ENCODE data around the gene DDA1. TPM values are rescaled to one million over a fixed set of nuclear protein-coding genes. Genes with fewer than 3 reads are reported as not detected.
"Not testable (repeated sequence)": the region's sequence is repeated elsewhere in the genome, so short reads cannot be mapped to it uniquely, and the experiment has no call there.

DDA1 gene
- 89.1 and 104 TPM in 2 replicates for total RNA-seq (2014; rRNA removed; shearing (Covaris generic))

DNA sequence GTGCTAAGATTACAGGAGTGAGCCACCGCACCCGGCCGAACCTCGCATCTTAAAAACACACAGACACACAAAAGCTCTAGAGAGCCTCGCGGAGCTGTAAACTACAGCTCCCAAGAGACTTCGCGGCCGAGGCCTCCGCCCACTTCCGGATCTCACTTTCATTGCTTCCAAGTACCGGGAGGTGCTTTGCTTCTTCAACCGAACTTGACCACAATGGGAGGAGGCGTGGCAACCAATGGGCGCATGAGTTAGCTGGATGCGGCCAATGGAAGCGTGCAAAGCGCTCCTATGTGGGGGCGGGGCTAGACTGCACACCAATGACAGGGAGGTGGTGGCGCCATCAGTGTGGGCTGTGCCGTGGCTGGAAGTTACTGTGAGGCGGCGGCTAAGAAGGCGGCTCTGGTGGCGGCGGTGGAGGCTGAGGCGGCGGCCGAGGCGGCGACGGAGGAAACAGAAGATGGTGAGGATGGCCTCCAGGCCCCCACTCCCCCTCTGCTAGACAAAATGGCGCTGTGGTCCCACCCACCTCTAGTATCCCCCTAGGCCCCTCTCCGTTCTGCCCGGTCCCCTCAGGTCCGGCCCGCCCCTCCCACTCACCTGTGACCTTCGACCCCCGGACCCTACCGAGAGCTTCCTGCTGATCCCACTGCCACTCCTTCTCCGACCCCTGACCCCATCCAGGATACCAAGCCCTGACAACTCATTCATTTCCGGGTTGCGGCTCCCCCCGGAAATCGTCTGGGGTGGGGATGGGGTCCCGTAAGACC is at the start of gene DDA1:
TSS of gene DDA1 (plus strand) at position 366 of the 767 bp plus-strand sequence. CDS start at position 458, 92 bp downstream.
- peak; percentile 100 for DNase-seq (ENCODE audit: low spot score)

DNA sequence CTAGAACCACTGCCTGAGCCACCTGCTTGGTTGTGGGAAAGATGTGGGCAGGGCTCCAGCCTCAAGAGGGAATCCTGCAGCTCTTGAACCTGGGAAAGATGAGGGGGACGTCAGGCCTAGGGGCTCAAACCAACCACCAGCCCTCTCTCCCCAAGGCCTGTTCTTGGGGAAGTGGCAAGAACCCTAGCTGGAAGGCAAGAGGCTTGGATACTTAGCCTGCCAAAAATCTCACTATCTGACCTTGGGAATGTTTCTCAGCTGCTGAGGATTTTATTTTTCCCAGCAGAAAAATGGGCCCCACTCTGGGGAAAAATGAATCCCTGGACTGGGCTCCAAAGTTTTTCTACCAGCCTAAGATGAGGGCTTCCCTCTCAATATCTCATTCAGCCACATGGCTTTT is 49.4 kb upstream of the DDA1 start:
- no peak for DNase-seq (ENCODE audit: low spot score)

DNA sequence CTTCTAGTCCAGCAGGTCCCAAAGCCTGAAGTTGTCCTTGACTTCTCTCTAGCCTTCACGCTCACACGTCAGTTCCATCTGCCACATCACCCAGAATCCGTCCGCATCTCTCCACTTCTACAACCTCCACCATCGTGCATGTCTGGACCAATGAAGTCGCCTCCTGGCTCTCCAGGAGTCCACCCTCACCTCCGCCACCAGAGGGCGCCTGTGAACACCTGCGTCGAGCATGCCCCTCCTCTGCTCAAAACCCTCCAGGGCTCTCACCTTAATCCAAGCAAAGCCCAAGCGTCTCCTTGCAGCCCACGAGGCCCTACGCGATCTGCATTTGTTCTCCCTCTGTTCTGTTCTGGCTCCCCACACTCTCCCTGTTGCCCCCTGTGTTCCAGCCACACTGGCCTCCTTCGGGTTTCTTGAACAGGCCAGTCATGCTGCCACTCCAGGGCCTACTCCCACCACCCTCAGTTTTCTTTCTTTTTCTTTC is 48.5 kb upstream of the DDA1 start:
- peak; percentile 75 for DNase-seq (ENCODE audit: low spot score)

DNA sequence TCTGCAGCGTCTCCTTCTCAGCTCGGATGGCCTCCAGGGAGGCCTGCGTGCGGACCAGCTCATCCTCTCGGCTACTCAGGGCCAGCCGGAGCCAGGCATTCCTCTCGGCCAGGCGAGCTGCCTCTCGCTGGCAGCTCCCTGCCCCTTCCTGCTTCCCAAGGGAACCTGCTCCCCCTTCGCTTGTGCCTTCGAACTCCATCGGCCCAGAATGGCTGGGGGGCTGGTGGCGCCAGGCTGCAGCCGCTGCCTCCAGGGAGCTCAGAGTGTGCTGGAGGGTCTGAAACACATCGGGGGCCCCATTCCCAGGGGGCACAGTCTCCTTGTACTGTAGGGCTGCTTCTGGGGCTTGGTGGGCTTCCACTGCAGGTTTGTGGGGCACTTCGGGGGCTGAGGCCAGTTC is 46.8 kb upstream of the DDA1 start:
- no peak for DNase-seq (ENCODE audit: low spot score)

DNA sequence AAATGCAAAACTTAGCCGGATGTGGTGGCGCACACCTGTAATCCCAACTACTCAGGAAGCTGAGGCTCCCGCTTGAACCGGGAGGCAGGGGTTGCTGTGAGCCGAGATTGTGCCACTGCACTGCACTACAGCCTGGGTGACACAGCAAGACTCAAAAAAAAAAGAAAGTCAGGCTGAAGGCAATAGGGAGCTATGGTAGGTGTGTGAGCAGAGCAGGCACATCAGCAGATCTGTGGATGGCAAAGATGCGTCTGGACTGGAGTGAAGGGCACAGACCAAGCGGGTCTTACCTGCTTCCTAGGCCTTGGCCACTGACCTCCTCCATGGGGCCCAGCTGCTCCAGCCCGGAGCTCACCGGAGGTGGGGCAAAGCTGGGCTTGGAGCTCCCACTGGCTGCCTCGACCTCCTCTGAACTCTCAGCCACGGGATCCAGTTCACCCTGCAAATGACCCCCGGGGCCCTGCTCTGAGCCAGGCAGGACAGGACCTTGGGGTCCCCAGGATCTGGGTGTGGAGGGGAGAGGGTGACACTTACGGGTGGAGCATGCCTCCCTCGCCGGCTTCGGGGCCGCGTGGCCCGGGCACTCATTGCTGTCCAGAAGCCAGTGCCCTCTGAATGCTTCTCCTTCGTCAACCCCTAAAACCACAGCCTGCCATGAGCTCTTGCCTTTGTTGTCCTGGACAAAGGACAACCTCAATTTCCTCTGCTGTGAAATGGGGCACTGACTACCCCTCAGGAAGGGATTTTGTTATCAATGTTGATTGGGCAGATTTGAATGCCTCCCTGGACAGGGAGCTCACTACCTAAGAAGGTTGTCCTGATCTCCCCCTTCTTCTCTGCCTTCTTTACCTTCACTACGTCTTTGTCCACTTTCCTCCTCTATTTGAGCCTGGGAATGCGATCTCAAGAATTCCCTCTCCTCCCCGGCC is 45.4 kb upstream of the DDA1 start:
- DNase-seq (ENCODE audit: low spot score): no peak

DNA sequence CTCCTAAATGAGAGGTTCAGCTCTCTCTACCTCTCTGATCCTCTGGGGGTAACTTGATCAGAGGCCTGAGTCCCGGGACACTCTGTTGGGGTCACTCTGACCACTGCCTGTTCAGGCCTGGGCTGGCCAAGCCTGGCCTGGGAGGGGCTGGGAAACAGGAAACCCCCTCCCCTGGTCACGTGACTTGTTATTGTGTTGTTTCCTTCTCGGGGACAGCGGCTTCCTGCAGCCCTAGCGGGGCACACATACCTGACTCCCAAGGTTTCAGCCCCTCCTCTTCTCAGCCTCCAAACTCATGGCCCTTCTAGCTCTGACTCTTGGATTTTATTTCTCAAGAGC is 44.8 kb upstream of the DDA1 start, which contains the start of gene USHBP1:
TSS of gene USHBP1 (minus strand) at position 105 of the 339 bp plus-strand sequence. CDS start 446 bp downstream, outside the sequence.
- no peak for DNase-seq (ENCODE audit: low spot score)

DNA sequence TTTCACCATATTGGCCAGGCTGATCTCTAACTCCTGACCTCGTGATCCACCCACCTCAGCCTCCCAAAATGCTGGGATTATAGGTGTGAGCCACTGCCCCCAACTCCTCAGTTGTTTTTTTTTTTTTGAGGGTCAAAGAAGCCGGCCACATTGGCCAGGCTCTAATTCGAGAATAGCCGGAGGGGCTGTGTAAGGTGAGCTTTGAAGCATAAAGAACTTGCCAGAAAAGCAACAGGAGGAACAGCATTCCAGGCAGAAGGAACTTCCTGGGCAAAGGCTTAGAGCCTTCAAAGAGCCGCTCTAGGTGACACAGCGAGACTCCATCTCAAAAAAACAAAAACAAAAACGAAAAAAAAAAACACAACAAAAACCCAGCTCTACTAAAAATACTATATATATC is 43.3 kb upstream of the DDA1 start:
- no peak for DNase-seq (ENCODE audit: low spot score)

DNA sequence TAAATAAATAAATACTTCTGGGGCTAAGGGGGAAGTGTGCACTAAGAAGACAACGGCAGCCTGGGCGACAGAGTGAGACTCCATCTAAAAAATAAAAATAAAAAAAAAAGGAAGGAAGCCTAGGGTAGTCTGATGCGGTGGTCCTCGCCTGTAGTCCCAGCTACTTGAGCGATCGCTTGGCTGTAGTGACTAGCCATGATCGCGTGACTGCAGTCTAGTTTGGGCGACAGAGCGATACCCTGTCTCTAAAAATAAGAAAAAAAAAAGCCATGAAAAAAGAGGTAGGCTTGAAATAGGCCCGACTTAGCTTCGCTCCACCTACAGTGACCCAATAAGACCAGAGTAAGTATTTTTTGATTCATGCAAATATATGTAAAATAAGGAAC is 42.8 kb upstream of the DDA1 start:
- no peak for DNase-seq (ENCODE audit: low spot score)

DNA sequence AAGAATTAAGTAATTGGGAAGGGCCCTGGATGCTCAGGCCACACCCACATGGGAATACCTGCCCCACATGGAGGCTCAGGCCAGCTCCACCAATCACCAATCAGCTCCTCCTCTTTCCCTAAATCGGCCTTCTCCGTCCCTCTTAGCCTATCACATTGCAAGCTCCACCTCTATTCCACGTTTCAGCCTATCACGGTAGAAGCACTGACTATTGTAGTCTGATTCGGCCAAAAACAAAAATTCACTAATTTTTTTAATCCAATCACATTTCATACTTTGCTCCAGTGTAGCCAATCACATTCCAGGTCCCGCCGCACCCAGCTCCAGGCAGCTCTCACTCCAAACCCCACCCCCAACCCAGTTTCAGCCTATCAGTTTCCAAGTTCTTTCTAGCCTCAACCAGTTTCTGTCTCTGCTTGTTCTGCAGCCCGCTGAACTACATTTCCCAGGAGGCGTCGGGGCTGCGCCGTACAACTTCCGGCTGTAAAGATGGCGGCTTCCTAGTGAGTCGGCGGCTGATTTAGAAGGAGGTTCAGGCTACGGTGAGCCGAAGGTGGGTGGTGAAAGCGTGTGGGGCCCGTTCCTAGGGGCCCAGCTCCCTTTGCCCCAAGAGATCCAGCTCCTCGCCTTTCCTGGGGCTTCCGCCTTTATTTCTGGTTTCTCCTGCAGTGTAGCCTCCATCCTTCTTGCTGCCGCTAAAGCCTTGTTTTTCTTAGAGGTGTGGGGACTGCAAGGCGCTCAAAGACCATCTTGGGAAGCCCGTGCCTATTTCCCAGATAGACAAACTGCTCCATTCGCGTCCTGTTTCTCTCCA is 42.2 kb upstream of the DDA1 start, which contains the start of gene BABAM1:
TSS of gene BABAM1 (plus strand) at position 469 of the 814 bp plus-strand sequence. CDS start 1,364 bp downstream, outside the sequence.
- peak; percentile 99 for DNase-seq (ENCODE audit: low spot score)

DNA sequence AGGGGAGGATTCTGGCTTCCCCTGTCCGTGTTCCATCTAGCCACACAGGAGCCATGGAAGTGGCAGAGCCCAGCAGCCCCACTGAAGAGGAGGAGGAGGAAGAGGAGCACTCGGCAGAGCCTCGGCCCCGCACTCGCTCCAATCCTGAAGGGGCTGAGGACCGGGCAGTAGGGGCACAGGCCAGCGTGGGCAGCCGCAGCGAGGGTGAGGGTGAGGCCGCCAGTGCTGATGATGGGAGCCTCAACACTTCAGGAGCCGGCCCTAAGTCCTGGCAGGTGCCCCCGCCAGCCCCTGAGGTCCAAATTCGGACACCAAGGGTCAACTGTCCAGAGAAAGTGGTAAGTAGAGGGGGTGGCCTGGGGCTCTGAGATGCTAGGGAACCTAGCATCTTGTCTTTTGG is 40.6 kb upstream of the DDA1 start:
- DNase-seq (ENCODE audit: low spot score): no peak

DNA sequence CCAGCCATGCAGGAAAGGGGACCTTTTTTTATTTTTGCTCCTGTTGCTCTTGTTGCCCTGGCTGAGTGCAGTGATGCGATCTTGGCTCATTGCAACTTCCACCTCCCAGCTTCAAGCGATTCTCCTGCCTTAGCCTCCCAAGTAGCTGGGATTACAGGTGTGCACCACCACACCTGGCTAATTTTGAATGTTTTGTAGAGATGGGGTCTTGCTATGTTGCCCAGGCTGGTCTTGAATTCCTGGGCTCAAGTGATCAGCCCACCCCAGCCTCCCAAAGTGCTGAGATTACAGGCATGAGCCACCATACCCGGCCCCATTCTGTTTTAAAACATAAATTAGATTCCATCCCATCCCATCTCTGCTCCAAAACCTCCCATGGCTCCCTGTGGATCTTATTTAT is 34.5 kb upstream of the DDA1 start:
- DNase-seq (ENCODE audit: low spot score): not testable (repeated sequence)

DNA sequence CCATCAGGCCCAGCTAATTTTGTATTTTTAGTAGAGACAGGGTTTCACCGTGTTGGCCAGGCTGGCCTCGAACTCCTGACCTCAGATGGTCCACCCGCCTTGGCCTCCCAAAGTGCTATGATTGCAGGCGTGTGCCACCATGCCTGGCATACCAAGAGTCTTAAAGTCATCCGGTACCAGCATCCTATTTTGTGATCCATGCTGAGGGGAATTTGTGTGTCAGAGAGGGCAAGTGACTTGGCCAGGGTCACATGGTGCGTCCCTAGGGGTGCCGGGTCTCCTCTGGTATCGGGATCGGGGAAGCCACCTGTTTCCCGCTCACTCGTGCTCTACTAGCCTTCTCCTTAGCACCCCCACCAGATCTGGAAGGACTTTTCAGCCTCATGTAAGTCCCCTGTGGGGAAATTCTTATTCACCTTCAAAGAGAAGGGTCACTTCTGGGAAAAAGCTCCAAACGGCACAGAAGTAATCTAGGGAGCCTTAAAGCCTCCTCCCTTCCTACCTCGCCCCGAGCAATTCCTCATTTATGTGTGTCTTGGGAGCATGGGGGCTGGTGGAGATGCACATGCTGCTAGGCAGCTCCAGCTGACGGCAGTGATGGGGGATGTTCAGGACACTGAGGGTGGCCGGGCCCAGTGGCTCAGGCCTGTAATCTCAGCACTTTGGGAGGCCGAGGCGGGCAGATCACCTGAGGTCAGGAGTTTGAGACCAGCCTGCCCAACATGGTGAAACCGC is 33.8 kb upstream of the DDA1 start:
- DNase-seq (ENCODE audit: low spot score): no peak

DNA sequence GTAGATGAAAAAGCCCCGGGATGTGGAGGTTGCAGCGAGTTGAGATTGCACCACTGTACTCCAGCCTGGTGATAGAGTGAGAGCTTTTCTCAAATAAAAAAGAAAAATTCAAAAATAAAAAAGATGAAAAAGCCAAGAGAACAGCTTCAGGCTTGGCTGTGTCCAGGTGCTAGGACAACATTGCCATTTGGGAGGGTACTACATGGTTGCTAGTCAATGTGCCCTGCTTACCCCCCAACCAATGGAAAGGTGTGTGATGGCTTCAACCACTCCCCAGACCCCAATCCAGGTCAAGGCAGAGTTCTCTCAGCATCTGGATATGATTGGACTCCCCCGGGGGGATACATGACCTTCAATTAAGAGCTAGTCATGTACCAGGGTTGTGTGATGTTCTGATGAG is 29.9 kb upstream of the DDA1 start:
- no peak for DNase-seq (ENCODE audit: low spot score)

DNA sequence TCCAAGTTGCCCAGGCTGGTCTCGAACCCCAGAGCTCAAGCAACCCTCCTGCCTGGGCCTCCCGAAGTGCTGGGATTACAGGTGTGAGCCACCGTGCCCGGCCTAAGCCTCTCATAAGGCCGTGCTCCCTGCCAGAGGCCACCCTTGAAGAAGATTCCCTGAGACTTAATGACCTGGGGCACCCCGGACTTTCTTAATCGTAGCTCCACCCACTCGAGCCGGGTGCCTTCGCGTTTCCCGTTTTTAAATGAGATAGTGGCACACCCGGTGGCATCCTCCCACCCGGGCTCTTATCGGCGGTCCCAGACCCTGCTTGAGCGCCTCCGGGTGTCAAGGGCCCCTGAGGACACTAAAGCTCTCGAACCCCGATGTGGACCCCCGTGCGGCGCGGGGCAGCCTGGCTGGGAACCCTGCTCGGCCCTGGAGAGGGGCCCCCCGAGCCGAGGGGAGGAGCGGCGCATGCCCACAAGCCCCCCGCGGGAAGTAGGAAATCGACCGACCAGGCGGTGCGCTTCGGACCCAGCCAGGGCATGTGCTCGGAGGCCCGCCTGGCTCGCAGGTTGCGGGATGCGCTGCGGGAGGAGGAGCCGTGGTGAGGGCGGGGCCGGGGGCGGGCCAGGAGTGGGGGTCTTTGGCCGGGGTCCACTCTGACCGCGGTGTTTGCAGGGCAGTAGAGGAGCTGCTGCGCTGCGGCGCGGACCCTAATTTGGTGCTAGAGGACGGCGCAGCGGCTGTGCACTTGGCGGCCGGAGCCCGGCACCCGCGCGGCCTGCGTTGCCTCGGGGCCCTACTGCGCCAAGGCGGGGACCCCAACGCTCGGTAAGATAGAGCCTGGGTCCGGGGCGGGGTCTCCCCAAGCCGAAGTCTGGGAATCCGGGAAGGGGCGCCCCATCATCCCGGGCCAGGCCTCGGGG is 27.7 kb upstream of the DDA1 start, which contains the start of gene ANKLE1:
TSS of gene ANKLE1 (plus strand) at position 511 of the 914 bp plus-strand sequence. CDS start at position 531, 20 bp downstream.
- DNase-seq (ENCODE audit: low spot score): no peak

DNA sequence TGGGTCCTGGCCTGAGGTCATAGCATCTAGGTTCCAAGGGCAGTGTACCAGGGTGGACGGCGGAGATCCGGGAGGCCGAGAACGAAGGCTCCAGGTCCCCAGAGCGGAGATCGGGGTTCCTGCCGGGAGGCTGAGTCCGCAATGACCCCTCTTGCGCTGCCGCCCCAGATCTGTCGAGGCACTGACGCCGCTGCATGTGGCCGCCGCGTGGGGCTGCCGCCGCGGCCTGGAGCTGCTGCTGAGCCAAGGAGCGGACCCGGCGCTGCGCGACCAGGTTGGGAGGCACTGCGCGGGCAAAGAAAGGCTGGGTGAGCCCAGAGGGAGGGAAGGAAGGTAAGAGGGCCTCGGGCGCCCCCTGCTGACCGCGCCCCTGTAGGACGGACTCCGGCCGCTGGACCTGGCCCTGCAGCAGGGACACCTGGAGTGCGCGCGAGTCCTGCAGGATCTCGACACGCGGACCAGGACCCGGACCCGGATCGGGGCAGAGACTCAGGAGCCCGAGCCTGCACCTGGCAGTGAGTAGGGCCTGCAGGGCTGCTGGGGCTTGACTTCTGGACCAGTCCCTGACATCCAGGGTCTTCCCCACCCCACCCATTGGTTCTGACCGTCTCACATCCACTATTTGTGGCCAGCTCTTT is 26.8 kb upstream of the DDA1 start:
- peak; percentile 80 for DNase-seq (ENCODE audit: low spot score)

DNA sequence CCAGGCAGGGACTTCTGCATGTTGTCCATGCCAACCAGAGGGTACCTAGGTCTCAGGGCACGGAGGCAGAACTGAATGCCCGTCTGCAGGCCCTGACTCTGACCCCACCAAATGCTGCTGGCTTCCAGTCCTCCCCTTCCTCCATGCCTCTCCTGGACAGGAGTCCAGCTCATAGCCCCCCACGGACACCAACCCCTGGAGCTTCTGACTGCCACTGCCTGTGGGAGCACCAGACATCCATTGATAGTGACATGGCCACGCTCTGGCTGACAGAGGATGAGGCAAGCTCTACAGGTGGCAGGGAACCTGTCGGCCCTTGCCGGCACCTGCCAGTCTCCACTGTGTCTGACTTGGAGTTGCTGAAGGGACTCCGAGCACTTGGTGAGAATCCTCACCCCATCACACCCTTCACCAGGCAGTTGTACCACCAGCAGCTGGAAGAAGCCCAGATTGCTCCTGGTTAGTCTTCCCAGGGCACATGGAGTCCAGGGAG is 25.8 kb upstream of the DDA1 start:
- no peak for DNase-seq (ENCODE audit: low spot score)

DNA sequence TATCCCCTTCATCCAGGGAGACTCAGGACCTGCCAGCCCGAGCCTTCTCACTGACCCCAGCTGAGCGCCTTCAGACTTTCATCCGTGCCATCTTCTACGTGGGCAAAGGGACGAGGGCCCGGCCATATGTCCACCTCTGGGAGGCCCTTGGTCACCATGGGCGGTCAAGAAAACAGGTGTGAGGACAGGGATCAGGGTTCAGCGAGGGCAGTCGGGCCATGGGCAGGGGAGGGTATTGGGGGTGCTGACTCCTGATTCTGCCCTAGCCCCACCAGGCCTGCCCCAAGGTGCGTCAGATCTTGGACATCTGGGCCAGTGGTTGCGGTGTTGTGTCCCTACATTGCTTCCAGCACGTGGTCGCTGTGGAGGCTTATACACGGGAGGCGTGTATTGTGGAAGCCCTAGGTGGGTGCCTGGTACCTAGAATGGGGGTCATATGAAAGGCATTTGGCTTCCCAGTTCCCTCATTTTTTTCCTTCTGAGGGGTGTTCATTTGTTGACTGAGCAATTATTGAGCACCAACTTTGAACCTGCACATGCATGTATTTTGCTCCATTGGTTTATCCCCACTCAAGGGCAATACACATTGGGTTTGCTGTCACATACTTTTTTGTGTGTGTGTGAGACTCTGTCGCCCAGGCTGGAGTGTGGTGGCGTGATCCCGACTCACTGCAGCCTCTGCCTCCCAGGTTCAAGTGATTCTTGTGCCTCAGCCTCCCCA is 23.8 kb upstream of the DDA1 start:
- no peak for DNase-seq (ENCODE audit: low spot score)

DNA sequence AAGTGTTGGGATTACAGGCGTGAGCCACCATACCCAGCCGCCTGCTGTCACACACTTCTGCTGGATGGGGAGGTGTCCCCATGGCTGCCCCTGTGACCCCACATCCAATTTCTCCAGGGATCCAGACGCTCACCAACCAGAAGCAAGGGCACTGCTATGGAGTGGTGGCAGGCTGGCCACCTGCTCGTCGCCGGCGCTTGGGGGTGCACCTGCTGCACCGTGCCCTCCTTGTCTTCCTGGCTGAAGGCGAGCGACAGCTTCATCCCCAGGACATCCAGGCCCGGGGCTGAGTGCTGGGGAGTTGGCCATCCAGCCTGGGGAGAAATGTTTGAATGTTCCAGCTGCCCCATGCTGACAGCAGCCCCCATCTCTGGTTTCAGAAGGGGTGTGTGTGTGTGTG is 23.1 kb upstream of the DDA1 start:
- no peak for DNase-seq (ENCODE audit: low spot score)
